NCI-H1092 treated with DMSO at 0.1 percent for 48 hours (cell line): ENCODE results near the gene ZXDA.

ENCODE experiments used
- DNase-seq: peaks from one replicate; lab custom pipeline; 2025; lab: John Stamatoyannopoulos, UW

Gene ZXDA

DNA sequence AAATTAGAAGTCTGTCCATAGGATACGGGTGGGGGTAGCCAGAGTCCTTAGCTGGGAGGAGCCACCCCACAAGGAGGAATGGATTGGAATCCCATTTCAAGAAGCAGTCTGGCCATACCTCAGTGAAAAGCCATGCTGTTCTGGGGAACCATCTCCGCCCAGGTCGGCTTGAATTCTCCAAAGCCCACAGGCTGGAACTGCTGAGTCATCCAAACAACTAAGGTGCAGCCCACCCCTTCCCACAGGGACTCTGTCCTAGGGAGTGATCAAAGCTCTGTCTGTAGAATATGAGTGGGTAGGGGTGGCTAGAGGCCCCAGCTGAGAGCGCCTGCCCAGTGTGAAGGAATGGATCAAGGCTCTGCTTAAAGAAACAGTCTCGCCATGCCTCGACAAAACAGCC is 38.8 kb downstream of the ZXDA start:
- DNase-seq, result no peak
